ENCODE data around the gene INO80. TPM values are rescaled to one million over a fixed set of nuclear protein-coding genes. Genes with fewer than 3 reads are reported as not detected.
A peak's percentile ranks its signal among the peaks of the same experiment; 100 is the strongest.

The INO80 gene
- polyA plus RNA-seq, 1 experiment, result 5.2 TPM

- no peaks in the 10 kb centered on the region for H3K27me3 ChIP-seq (ENCODE audit: control insufficient read depth, insufficient read depth, low read length)
- H3K36me3 ChIP-seq (ENCODE audit: control insufficient read depth, insufficient read depth, low read length), result 0 out of 2 replicates have a peak, but pooled peaks cover 6% of the 10 kb centered on the region
- no peak overlapping the region for H3K4me3 ChIP-seq (ENCODE audit: low read depth, low read length)
- peak; percentile 60 for DNase-seq (ENCODE audit: low read depth)
- ChIA-PET POLR2A (interaction anchor here (0.6 kb wide), 1 partner anchor 45 kb away, joined by 3 read pairs; no protein-coding TSS in a partner anchor), CTCF (interaction anchor here (0.8 to 1.2 kb wide), 5 partner anchors 12 to 93 kb away, joined by 3 to 5 read pairs (median 4); partner anchors contain the start of gene CHAC1)
- TF ChIP-seq CTCF (IDR thresholded peaks at IDR 0.05; ENCODE audit: insufficient read depth, low read depth, low read length), result no peak
Measured at GRCh38 chr15:40999190-40999589, 116.9 kb downstream of the INO80 start.

- CTCF ChIA-PET, result interaction anchor here (2.0 kb wide), 1 partner anchor 54 kb away, joined by 6 read pairs; no protein-coding TSS in a partner anchor
Measured at GRCh38 chr15:40995656-40996055, 120.4 kb downstream of the INO80 start.

GRCh38 chr15:40992825-40993224, 123.3 kb downstream of the INO80 start:
- no peak for DNase-seq (ENCODE audit: low read depth)
- no peak overlapping the region for H3K4me3 ChIP-seq (ENCODE audit: low read depth, low read length)
- ChIA-PET POLR2A (interaction anchor here (0.6 kb wide), 1 partner anchor 1835 kb away, joined by 16 read pairs; no protein-coding TSS in a partner anchor), CTCF (interaction anchor here (0.6 to 1.3 kb wide), 4 partner anchors 10 to 29 kb away, joined by 3 to 6 read pairs (median 4); no protein-coding TSS in a partner anchor)
- H3K36me3 ChIP-seq (ENCODE audit: control insufficient read depth, insufficient read depth, low read length), result peaks cover 5% of the 10 kb centered on the region; the same call in 1 of the 2 replicates
- no peak for TF ChIP-seq CTCF (IDR thresholded peaks at IDR 0.05; ENCODE audit: insufficient read depth, low read depth, low read length)
- H3K27me3 ChIP-seq (ENCODE audit: control insufficient read depth, insufficient read depth, low read length), result no peaks in the 10 kb centered on the region

More at GRCh38 chr15:40995656-40996055, 120.4 kb downstream of the INO80 start:
- H3K36me3 ChIP-seq (ENCODE audit: control insufficient read depth, insufficient read depth, low read length), result peaks cover 5% of the 10 kb centered on the region; the same call in 1 of the 2 replicates
- H3K4me3 ChIP-seq (ENCODE audit: low read depth, low read length), result no peak overlapping the region
- POLR2A ChIA-PET, result no interaction called here
- H3K27me3 ChIP-seq (ENCODE audit: control insufficient read depth, insufficient read depth, low read length), result no peaks in the 10 kb centered on the region
- no peak for TF ChIP-seq CTCF (IDR thresholded peaks at IDR 0.05; ENCODE audit: insufficient read depth, low read depth, low read length)
- DNase-seq (ENCODE audit: low read depth), result no peak

- TF ChIP-seq CTCF (IDR thresholded peaks at IDR 0.05; ENCODE audit: insufficient read depth, low read depth, low read length), result no peak
- Histone ChIP-seq H3K4me3 (ENCODE audit: low read depth, low read length) (no peak overlapping the region), H3K36me3 (ENCODE audit: control insufficient read depth, insufficient read depth, low read length) (peaks cover 4% of the 10 kb centered on the region; the same call in 1 of the 2 replicates), H3K27me3 (ENCODE audit: control insufficient read depth, insufficient read depth, low read length) (no peaks in the 10 kb centered on the region)
- ChIA-PET CTCF (interaction anchor here (0.6 to 2.4 kb wide), 6 partner anchors 10 to 50 kb away, joined by 3 to 7 read pairs (median 4); no protein-coding TSS in a partner anchor), POLR2A (interaction anchor here (0.6 kb wide), 2 partner anchors 91 to 1835 kb away, joined by 3 to 16 read pairs; no protein-coding TSS in a partner anchor)
- DNase-seq (ENCODE audit: low read depth), result no peak
Measured at GRCh38 chr15:40992241-40992741, 123.8 kb downstream of the INO80 start.

GRCh38 chr15:40991355-40991754, 124.7 kb downstream of the INO80 start:
- H3K4me3 ChIP-seq (ENCODE audit: low read depth, low read length), result no peak overlapping the region
- no peak for DNase-seq (ENCODE audit: low read depth)
- no peaks in the 10 kb centered on the region for H3K27me3 ChIP-seq (ENCODE audit: control insufficient read depth, insufficient read depth, low read length)
- H3K36me3 ChIP-seq (ENCODE audit: control insufficient read depth, insufficient read depth, low read length), result peaks cover 4% of the 10 kb centered on the region; the same call in 1 of the 2 replicates
- CTCF ChIA-PET, result interaction anchor here (0.9 to 2.4 kb wide), 5 partner anchors 9 to 50 kb away, joined by 3 to 7 read pairs (median 5); no protein-coding TSS in a partner anchor
- POLR2A ChIA-PET, result no interaction called here
- no peak for TF ChIP-seq CTCF (IDR thresholded peaks at IDR 0.05; ENCODE audit: insufficient read depth, low read depth, low read length)

Measured in BJ (cell line).